Activated CD4-positive, CD25-positive, alpha-beta regulatory T cell treated with anti-CD3 and anti-CD28 coated beads, Interleukin-2, amount 50 U/mL, for 24 hours (primary cell): ENCODE results near the gene PKDREJ.
A peak's percentile ranks its signal among the peaks of the same experiment; 100 is the strongest.

Experiments
- ATAC-seq, 2 donors: fragments of 150-1000 bp; cut with Tn5 transposase; one replicate each; pipeline ENCODE4 v1.10.0; 2021; ENCODE audit warnings: mild to moderate bottlenecking in 1 of 2, moderate library complexity in 1 of 2

The PKDREJ gene

GRCh38 chr22:46290121-46290842 is 27.1 kb upstream of the PKDREJ start:
- no peak for ATAC-seq

GRCh38 chr22:46289244-46289891 is 26.2 kb upstream of the PKDREJ start:
- ATAC-seq: no peak

GRCh38 chr22:46288846-46289243 is 25.7 kb upstream of the PKDREJ start:
- no peak for ATAC-seq

GRCh38 chr22:46287873-46288751 is 25.0 kb upstream of the PKDREJ start:
- peak; percentile 46 to 66 for ATAC-seq

- ATAC-seq: no peak
Measured at GRCh38 chr22:46286941-46287872, 24.1 kb upstream of the PKDREJ start.

GRCh38 chr22:46286006-46286405 is 22.9 kb upstream of the PKDREJ start:
- ATAC-seq: no peak

- ATAC-seq: no peak
Measured at GRCh38 chr22:46281866-46282678, 18.9 kb upstream of the PKDREJ start.

- no peak for ATAC-seq
Measured at GRCh38 chr22:46280999-46281623, 18.0 kb upstream of the PKDREJ start.

- no peak for ATAC-seq
Measured at GRCh38 chr22:46280063-46280817, 17.1 kb upstream of the PKDREJ start.

GRCh38 chr22:46278656-46279645 is 15.8 kb upstream of the PKDREJ start:
- no peak for ATAC-seq

- ATAC-seq: no peak
Measured at GRCh38 chr22:46276563-46276962, 13.4 kb upstream of the PKDREJ start.

GRCh38 chr22:46275455-46276122 is 12.4 kb upstream of the PKDREJ start:
- ATAC-seq: no peak

- no peak for ATAC-seq
Measured at GRCh38 chr22:46274381-46274780, 11.2 kb upstream of the PKDREJ start.

GRCh38 chr22:46273432-46274148 is 10.4 kb upstream of the PKDREJ start:
- ATAC-seq: no peak

- ATAC-seq: no peak
Measured at GRCh38 chr22:46272762-46273431, 9.8 kb upstream of the PKDREJ start.

- ATAC-seq: no peak
Measured at GRCh38 chr22:46272196-46272595, 9.1 kb upstream of the PKDREJ start.

GRCh38 chr22:46269564-46269963 is 6.4 kb upstream of the PKDREJ start:
- no peak for ATAC-seq
